Caco-2 (cell line): Measurements from ENCODE around the gene TAC1. TPM values are rescaled to one million over a fixed set of nuclear protein-coding genes. Genes with fewer than 3 reads are reported as not detected.
"Not testable (repeated sequence)": the region's sequence is repeated elsewhere in the genome, so short reads cannot be mapped to it uniquely, and the experiment has no call there.

Experiments
- BruUV-seq: library from RNA; stranded (reverse); fragments of 400-500 nt; replicated peaks from 2 replicates; lab custom pipeline; 2021; lab: Mats Ljungman, UMichigan
- CTCF ChIA-PET: fragments of 300-600 bp; sonication (Branson Sonifier 250); formaldehyde crosslinking; loops from one replicate; lab custom pipeline; 2022; ENCODE audit warnings: antibody characterized with exemption; lab: Charles Lee
- POLR2A ChIA-PET: fragments of 300-600 bp; sonication (Branson Sonifier 250); formaldehyde crosslinking; loops from one replicate; lab custom pipeline; 2022; ENCODE audit warnings: antibody characterized with exemption; lab: Charles Lee
- DNase-seq, 2 experiments: peaks; one replicate each; pipeline versions ENCODE4 v3.0.0 to v3.0.0-alpha.2; 2020 to 2022
- H3K27me3 ChIP-seq: replicated peaks from 2 replicates; pipeline ENCODE4 v1.6.0; 2011; ENCODE audit warnings: low read length; ENCODE audit not compliant: control insufficient read depth, insufficient read depth
- H3K36me3 ChIP-seq: 2 replicates; pipeline ENCODE4 v1.5.1; 2011; ENCODE audit warnings: low read length; ENCODE audit not compliant: control insufficient read depth, insufficient read depth
- H3K4me1 ChIP-seq: fragments of 250-450 bp; sonication (Bioruptor Pico); 2 replicates; pipeline ENCODE4 v1.5.1; 2020; ENCODE audit warnings: mild to moderate bottlenecking
- H3K4me3 ChIP-seq: 2 replicates; pipeline ENCODE4 v1.5.1; 2011; ENCODE audit warnings: low read depth, mild to moderate bottlenecking, control low read depth, low read length
- H3K9me3 ChIP-seq: fragments of 250-450 bp; sonication (Bioruptor Pico); 2 replicates; pipeline ENCODE4 v1.5.1; 2020; ENCODE audit warnings: mild to moderate bottlenecking, moderate library complexity
- H3K27ac Mint-ChIP-seq: one replicate; pipeline ENCODE4 v1.8.0; 2022; ENCODE audit warnings: mixed read lengths; ENCODE audit not compliant: unreplicated experiment
- H3K27me3 Mint-ChIP-seq: one replicate; pipeline ENCODE4 v1.8.0; 2022; ENCODE audit warnings: mixed read lengths; ENCODE audit not compliant: insufficient read depth, unreplicated experiment
- H3K36me3 Mint-ChIP-seq: one replicate; pipeline ENCODE4 v1.8.0; 2022; ENCODE audit warnings: mild to moderate bottlenecking, mixed read lengths; ENCODE audit not compliant: insufficient read depth, unreplicated experiment
- H3K4me1 Mint-ChIP-seq: one replicate; pipeline ENCODE4 v1.8.0; 2022; ENCODE audit warnings: low read depth, mixed read lengths; ENCODE audit not compliant: unreplicated experiment
- H3K4me3 Mint-ChIP-seq: one replicate; pipeline ENCODE4 v1.8.0; 2022; ENCODE audit warnings: mild to moderate bottlenecking, moderate library complexity, mixed read lengths; ENCODE audit not compliant: unreplicated experiment
- H3K9me3 Mint-ChIP-seq: one replicate; pipeline ENCODE4 v1.8.0; 2022; ENCODE audit warnings: mixed read lengths; ENCODE audit not compliant: unreplicated experiment
- CTCF ChIP-seq, 2 experiments: fragments of 200-600 bp in 1 of 2; IDR thresholded peaks; 1 replicate in 1 of 2; 2 replicates in 1 of 2; pipeline versions ENCODE4 v1.5.1 to v1.8.0; 2011 to 2022; ENCODE audit warnings: antibody characterized with exemption in 1 of 2, control low read depth in 1 of 2, inconsistent platforms in 1 of 2, low read depth in 1 of 2, low read length in 1 of 2, mild to moderate bottlenecking in 1 of 2, moderate library complexity in 1 of 2; ENCODE audit not compliant: insufficient read depth in 1 of 2, severe bottlenecking in 1 of 2, unreplicated experiment in 1 of 2
- intact Hi-C: fragments of 100-400 bp; cut with micrococcal nuclease; formaldehyde crosslinking; loops from one replicate; pipeline ENCODE4 v1.10.0; 2022; ENCODE audit not compliant: unreplicated experiment
- total RNA-seq: library from RNA; stranded (reverse); gene quantifications from 2 replicates; pipeline ENCODE4 v1.2.3, GENCODE V29; 2022

TAC1 gene
- total RNA-seq, 1 experiment from 2014 or later: not detected

DNA sequence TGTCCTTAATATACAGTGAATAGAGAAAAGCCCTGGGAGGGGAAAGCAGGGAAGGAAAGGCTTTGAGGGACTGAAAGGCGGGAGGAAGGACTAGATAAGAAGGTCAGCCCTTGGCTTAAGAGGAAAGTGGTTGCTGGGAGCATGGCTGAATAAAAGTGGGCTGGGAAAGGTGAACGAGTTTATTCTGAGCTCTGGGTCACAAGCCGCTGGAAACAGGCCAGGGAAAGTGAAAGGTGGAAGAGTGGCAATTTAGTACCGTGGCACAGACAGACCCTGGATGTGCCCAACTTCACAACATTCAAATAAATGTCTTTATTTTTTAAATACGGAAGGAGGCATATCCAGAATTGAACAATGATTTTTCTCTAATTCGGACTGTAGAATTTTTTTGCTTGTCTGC, 39.7 kb downstream of the TAC1 start:
- Mint-ChIP-seq H3K27ac (no peak overlapping the region), H3K9me3 (no peaks in the 10 kb centered on the region), H3K4me1 (no peaks in the 10 kb centered on the region), H3K36me3 (no peaks in the 10 kb centered on the region), H3K27me3 (peaks cover 8% of the 10 kb centered on the region), H3K4me3 (no peak overlapping the region)
- Histone ChIP-seq H3K9me3 (no peaks in the 10 kb centered on the region), H3K4me1 (no peaks in the 10 kb centered on the region), H3K4me3 (no peak overlapping the region), H3K36me3 (no peaks in the 10 kb centered on the region), H3K27me3 (no peaks in the 10 kb centered on the region)
- intact Hi-C loops: no loop called here
- CTCF ChIA-PET: no interaction called here
- POLR2A ChIA-PET: interaction anchor here (0.6 kb wide), 1 partner anchor 112 kb away, joined by 4 read pairs; no protein-coding TSS in a partner anchor
- BruUV-seq: no TSS peak
- no peak for DNase-seq
- no peak for TF ChIP-seq CTCF (IDR thresholded peaks at IDR 0.05; ENCODE audit: insufficient read depth in 1 of 2, low read depth in 1 of 2, low read length in 1 of 2, severe bottlenecking in 1 of 2, unreplicated experiment in 1 of 2)

- intact Hi-C loops: no loop called here
- H3K4me3 ChIP-seq: no peak overlapping the region
- no peaks in the 10 kb centered on the region for H3K36me3 Mint-ChIP-seq
- DNase-seq: no peak
- no peak overlapping the region for H3K4me3 Mint-ChIP-seq
- H3K36me3 ChIP-seq: no peaks in the 10 kb centered on the region
- no peak overlapping the region for H3K27ac Mint-ChIP-seq
- H3K27me3 Mint-ChIP-seq: peaks cover 8% of the 10 kb centered on the region
- no peaks in the 10 kb centered on the region for H3K9me3 Mint-ChIP-seq
- H3K9me3 ChIP-seq: no peaks in the 10 kb centered on the region
- no peaks in the 10 kb centered on the region for H3K27me3 ChIP-seq
- H3K4me1 Mint-ChIP-seq: no peaks in the 10 kb centered on the region
- ChIA-PET POLR2A (interaction anchor here (0.6 kb wide), 1 partner anchor 112 kb away, joined by 4 read pairs; no protein-coding TSS in a partner anchor), CTCF (no interaction called here)
- no peak for TF ChIP-seq CTCF (IDR thresholded peaks at IDR 0.05; ENCODE audit: insufficient read depth in 1 of 2, low read depth in 1 of 2, low read length in 1 of 2, severe bottlenecking in 1 of 2, unreplicated experiment in 1 of 2)
- no peaks in the 10 kb centered on the region for H3K4me1 ChIP-seq
- BruUV-seq: no TSS peak
Measured at GRCh38 chr7:97772045-97772901, 40.4 kb downstream of the TAC1 start.

DNA sequence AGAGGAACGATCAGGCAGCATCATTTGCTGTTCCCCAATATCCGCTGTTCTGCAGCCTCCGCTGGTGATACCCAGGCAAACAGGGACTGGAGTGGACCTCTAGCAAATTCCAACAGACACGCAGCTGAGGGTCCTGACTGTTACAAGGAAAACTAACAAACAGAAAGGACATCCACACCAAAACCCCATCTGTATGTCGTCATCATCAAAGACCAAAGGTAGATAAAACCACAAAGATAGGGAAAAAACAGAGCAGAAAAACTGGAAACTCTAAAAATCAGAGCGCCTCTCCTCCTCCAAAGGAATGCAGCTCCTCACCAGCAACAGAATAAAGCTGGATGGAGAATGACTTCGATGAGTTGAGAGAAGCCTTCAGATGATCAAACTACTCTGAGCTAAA, 54.5 kb downstream of the TAC1 start:
- H3K4me3 Mint-ChIP-seq, DNase-seq, H3K4me3 ChIP-seq, POLR2A ChIA-PET, BruUV-seq, H3K27me3 Mint-ChIP-seq, CTCF ChIA-PET, H3K4me1 Mint-ChIP-seq, H3K4me1 ChIP-seq, H3K9me3 ChIP-seq, H3K36me3 Mint-ChIP-seq, H3K27ac Mint-ChIP-seq, intact Hi-C loops, H3K36me3 ChIP-seq, H3K27me3 ChIP-seq: not testable (repeated sequence)
- peaks cover 18% of the 10 kb centered on the region for H3K9me3 Mint-ChIP-seq

Other genes starting within 250 kb of the TAC1 start
- 295 and 374 TPM in 2 replicates for gene ASNS, start 140.3 kb downstream of the TAC1 start, total RNA-seq